Effector CD8-positive, alpha-beta T cell (primary cell): ENCODE results near the gene ZNF566.

Experiments
- DNase-seq: peaks from one replicate; lab custom pipeline; 2025; lab: John Stamatoyannopoulos, UW

ZNF566 gene

GRCh38 chr19:36441339-36441738 is 48.0 kb downstream of the ZNF566 start:
- no peak for DNase-seq

GRCh38 chr19:36436531-36436930 is 52.8 kb downstream of the ZNF566 start:
- DNase-seq: no peak

- DNase-seq: no peak
Measured at GRCh38 chr19:36423925-36424324, 65.4 kb downstream of the ZNF566 start.

GRCh38 chr19:36421749-36422481 is 67.4 kb downstream of the ZNF566 start:
- DNase-seq: no peak

GRCh38 chr19:36420961-36421748 is 68.2 kb downstream of the ZNF566 start:
- no peak for DNase-seq

DNA sequence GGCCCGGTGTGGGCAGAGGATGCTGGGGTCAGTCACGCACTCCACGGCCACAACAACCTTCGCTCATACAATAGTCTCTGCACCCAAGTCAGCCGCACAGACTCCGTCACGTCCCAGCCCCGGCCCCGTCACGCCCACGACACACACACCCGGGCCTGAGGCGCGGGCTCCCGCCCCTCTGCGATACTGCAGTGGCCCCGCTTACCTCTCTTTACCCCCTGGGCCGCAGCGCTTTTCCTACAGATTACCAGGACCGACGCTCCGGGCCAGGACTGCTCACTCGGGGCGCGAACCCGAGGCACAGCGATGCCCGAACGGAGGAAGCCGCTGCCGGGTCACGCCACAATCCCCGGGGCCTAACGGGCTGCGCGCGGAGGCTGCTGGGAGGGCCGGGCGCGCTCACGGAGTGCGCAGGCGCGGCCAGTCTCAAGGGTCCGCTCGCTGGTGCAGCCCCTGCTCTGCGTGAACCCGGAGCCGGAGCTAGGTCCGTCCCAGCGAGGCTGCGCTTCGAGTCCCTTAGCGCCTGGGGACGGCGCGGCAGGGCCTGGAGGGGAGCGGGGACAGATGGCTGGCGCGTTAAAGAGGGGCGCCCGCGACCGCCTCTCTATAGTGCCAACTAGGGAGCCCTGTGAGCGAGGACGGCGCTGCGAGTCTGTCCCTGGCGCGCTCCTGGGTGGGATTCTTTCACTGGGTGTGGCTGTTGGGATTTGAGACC is 70.9 kb downstream of the ZNF566 start, which contains the start of gene ZFP82:
Gene ZFP82 (minus strand): TSS at position 358 of the 715 bp plus-strand sequence. CDS start 8,855 bp downstream, outside the sequence.
- DNase-seq: peak; percentile 60

DNA sequence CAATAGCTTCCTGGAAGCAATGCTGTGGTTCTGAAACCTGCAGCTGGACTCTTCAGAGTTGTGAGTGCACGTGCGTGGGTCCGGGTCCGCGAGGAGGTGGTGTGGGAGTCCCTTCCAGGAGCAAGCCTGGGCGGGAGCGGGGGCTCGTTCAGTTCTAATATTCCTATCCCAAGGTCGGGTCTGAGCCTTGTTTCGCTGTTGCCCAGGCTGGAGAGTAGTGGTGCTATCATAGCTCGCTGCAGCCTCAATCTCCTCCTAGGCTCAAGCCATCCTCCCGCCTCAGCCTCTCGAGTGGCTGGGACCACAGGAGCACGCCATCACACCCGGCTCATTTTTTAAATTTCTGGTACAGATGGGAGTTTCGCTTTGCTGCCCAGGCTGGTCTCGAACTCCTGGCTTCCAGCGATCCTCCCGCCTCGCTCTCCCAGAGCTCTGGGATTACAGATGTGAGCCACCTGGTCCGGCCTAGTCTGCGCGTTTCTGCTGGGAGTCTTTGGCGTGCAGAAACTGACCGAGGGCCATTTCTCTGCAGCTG is 71.5 kb downstream of the ZNF566 start:
- no peak for DNase-seq

- DNase-seq: no peak
Measured at GRCh38 chr19:36409841-36410240, 79.5 kb downstream of the ZNF566 start.

GRCh38 chr19:36408101-36408500 is 81.3 kb downstream of the ZNF566 start:
- DNase-seq: no peak

GRCh38 chr19:36404498-36404897 is 84.9 kb downstream of the ZNF566 start:
- no peak for DNase-seq

DNA sequence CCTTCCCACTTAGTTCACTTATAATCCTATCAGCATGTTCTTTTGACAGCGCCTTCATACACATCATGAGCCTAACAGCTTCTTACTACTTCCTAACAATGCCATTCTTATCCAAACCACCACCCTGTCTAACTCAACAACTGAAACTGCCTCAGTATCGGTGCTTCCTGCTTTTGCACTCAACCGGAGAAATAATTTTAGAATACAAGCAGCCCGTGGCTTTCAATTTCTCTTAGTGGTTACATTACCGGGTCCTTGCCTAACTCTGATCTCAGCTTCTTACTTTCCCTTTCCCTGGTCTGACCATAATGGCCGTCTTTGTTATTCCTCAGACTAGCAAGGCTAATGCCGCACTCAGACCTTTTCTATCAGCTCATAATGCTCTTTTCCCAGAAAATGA is 87.9 kb downstream of the ZNF566 start:
- DNase-seq: no peak

GRCh38 chr19:36398571-36398970 is 90.8 kb downstream of the ZNF566 start:
- DNase-seq: no peak
